ENCODE results near the gene RPL31. TPM values are rescaled to one million over a fixed set of nuclear protein-coding genes. Genes with fewer than 3 reads are reported as not detected.

RPL31 gene
- total and polyA plus RNA-seq, 9 of the 15 experiments (the other 6 are each of a cell fraction or from before 2014, with no cell fraction given) = 1,176 to 6,037 (median 2,997) TPM

GRCh38 chr2:100954044-100954420 is 48.1 kb upstream of the RPL31 start:
- FAIRE-seq (no peak), DNase-seq (ENCODE audit: extremely low read depth in 1 of 4, low spot score in 3 of 4) (no peak), ATAC-seq (no peak)
- POLR2A ChIA-PET = interaction anchor here (0.5 kb wide), 1 partner anchor 1780 kb away, joined by 3 read pairs; no protein-coding TSS in a partner anchor
- no peak overlapping the region for H3K4me2 ChIP-seq (ENCODE audit: insufficient read depth, low read length)
- CTCF ChIA-PET (ENCODE audit: low intra/inter-chr PET ratio) = no interaction called here
- no TSS peak for BruUV-seq (replicated peaks)
- WGBS (ENCODE audit: insufficient coverage, low coverage, missing lambda C conversion rate) = 10% methylated on average over 6 of the region's 6 CpGs
- H3K4me1 ChIP-seq (replicated peaks in 1 of 2; ENCODE audit: control insufficient read depth in 2 of 2, insufficient read depth in 2 of 2, low read length in 2 of 2) = no peaks in the 10 kb centered on the region
- H3K9me1 ChIP-seq (ENCODE audit: control insufficient read depth, insufficient read depth, low read length) = no peaks in the 10 kb centered on the region
- H3K27ac ChIP-seq (ENCODE audit: extremely low read depth, low read depth, low read length) = no peak overlapping the region
- H3K4me3 ChIP-seq = no peak overlapping the region
- peaks cover 22 to 43% of the 10 kb centered on the region in 2 experiments for H3K27me3 ChIP-seq (ENCODE audit: control insufficient read depth in 2 of 2, insufficient read depth in 2 of 2, low read length in 2 of 2)
- intact Hi-C loops (cut with micrococcal nuclease) (no loop called here), in situ Hi-C loops (cut with MboI) (no loop called here)
- H3K79me2 ChIP-seq (ENCODE audit: control insufficient read depth, insufficient read depth, low read length) = no peaks in the 10 kb centered on the region
- H3K9me3 ChIP-seq (replicated peaks; ENCODE audit: control insufficient read depth, insufficient read depth, low read depth, low read length) = no peaks in the 10 kb centered on the region
- TF ChIP-seq PTBP1 (IDR thresholded peaks at IDR 0.05; ENCODE audit: low read depth, low read length) (no peak), CTCF (IDR thresholded peaks at IDR 0.05 in 2 of 3, conservative IDR thresholded peaks at IDR 0.05 in 1 of 3; ENCODE audit: insufficient read depth in 2 of 3, low read depth in 1 of 3, low read length in 3 of 3) (no peak), TCF15 (CRISPR knock-in tag; IDR thresholded peaks at IDR 0.05) (no peak), ZNF717 (CRISPR knock-in tag; IDR thresholded peaks at IDR 0.05) (no peak), AFF4 (CRISPR knock-in tag; IDR thresholded peaks at IDR 0.05) (no peak), GATA2 (CRISPR knock-in tag; IDR thresholded peaks at IDR 0.05) (no peak), ELF1 (tag; IDR thresholded peaks at IDR 0.05) (no peak), ZNF609 (CRISPR knock-in tag; IDR thresholded peaks at IDR 0.05; ENCODE audit: borderline replicate concordance) (no peak), ZNF3 (CRISPR knock-in tag; IDR thresholded peaks at IDR 0.05) (no peak)
- no peaks in the 10 kb centered on the region for H3K36me3 ChIP-seq (ENCODE audit: control insufficient read depth, insufficient read depth, low read length)
- no peak overlapping the region for H2AFZ ChIP-seq (ENCODE audit: low read depth, low read length)
- H3K9ac ChIP-seq (ENCODE audit: insufficient read depth in 1 of 2, low read depth in 2 of 2, low read length in 2 of 2) = no peak overlapping the region
- H4K20me1 ChIP-seq (replicated peaks; ENCODE audit: control insufficient read depth, insufficient read depth, low read length) = no peaks in the 10 kb centered on the region
